GM23248 (cell line): ENCODE data around the gene MRPL28. TPM values are rescaled to one million over a fixed set of nuclear protein-coding genes. Genes with fewer than 3 reads are reported as not detected.

ENCODE experiments used
- DNase-seq: peaks from one replicate; pipeline ENCODE4 v3.0.0-alpha.2; 2015
- H2AFZ ChIP-seq: fragments of 200-600 bp; sonication (generic); 2 replicates; pipeline ENCODE4 v1.6.1; 2016; ENCODE audit warnings: antibody characterized with exemption
- H3F3A ChIP-seq: fragments of 200-600 bp; sonication (generic); 2 replicates; pipeline ENCODE4 v1.6.1; 2016; ENCODE audit warnings: mild to moderate bottlenecking, antibody characterized with exemption, mixed run types; ENCODE audit not compliant: insufficient read depth
- H3K27ac ChIP-seq: fragments of 200-600 bp; sonication (generic); 2 replicates; pipeline ENCODE4 v1.5.1; 2016; ENCODE audit warnings: mild to moderate bottlenecking
- H3K27me3 ChIP-seq: fragments of 200-600 bp; sonication (generic); replicated peaks from 2 replicates; pipeline ENCODE4 v1.6.1; 2016; ENCODE audit warnings: mild to moderate bottlenecking; ENCODE audit not compliant: insufficient read depth
- H3K36me3 ChIP-seq: fragments of 200-600 bp; sonication (generic); 2 replicates; pipeline ENCODE4 v1.6.1; 2016; ENCODE audit warnings: low read depth, mild to moderate bottlenecking
- H3K4me1 ChIP-seq: fragments of 200-600 bp; sonication (generic); 2 replicates; pipeline ENCODE4 v1.6.1; 2016; ENCODE audit warnings: mild to moderate bottlenecking; ENCODE audit not compliant: insufficient read depth
- H3K4me2 ChIP-seq: fragments of 200-600 bp; sonication (generic); one replicate; pipeline ENCODE4 v1.6.1; 2016; ENCODE audit warnings: mild to moderate bottlenecking; ENCODE audit not compliant: unreplicated experiment
- H3K4me3 ChIP-seq: fragments of 200-600 bp; sonication (generic); 2 replicates; pipeline ENCODE4 v1.5.1; 2016; ENCODE audit warnings: mild to moderate bottlenecking
- H3K79me2 ChIP-seq: fragments of 200-600 bp; sonication (generic); 2 replicates; pipeline ENCODE4 v1.6.1; 2016; ENCODE audit warnings: mild to moderate bottlenecking; ENCODE audit not compliant: insufficient read depth
- H3K9ac ChIP-seq: fragments of 200-600 bp; sonication (generic); 2 replicates; pipeline ENCODE4 v1.6.1; 2016; ENCODE audit warnings: mild to moderate bottlenecking
- H3K9me2 ChIP-seq: fragments of 200-600 bp; sonication (generic); 2 replicates; pipeline ENCODE4 v1.6.1; 2016; ENCODE audit warnings: mixed run types, mild to moderate bottlenecking, moderate library complexity; ENCODE audit not compliant: insufficient read depth
- H3K9me3 ChIP-seq: fragments of 200-600 bp; sonication (generic); one replicate; pipeline ENCODE4 v1.6.1; 2017; ENCODE audit warnings: low read depth
- H4K20me1 ChIP-seq: fragments of 200-600 bp; sonication (generic); 2 replicates; pipeline ENCODE4 v1.6.0; 2016; ENCODE audit not compliant: insufficient read depth
- EZH2 ChIP-seq: fragments of 200-600 bp; sonication (generic); IDR thresholded peaks from 2 replicates; pipeline ENCODE4 v1.6.1; 2018; ENCODE audit warnings: antibody characterized with exemption, mild to moderate bottlenecking; ENCODE audit not compliant: insufficient read depth, poor library complexity, severe bottlenecking
- EZH2phosphoT487 ChIP-seq: fragments of 200-600 bp; sonication (generic); IDR thresholded peaks from 2 replicates; pipeline ENCODE4 v1.6.1; 2018; ENCODE audit warnings: antibody characterized with exemption, moderate library complexity, mild to moderate bottlenecking, low read depth; ENCODE audit not compliant: insufficient read depth
- WGBS, 2 experiments: methylation state at CpG; one replicate each; pipeline ENCODE4 v1.1.6; 2015 to 2017; ENCODE audit warnings: low lambda C conversion rate in 2 of 2, low coverage in 1 of 2; ENCODE audit errors: missing lambda C conversion rate in 2 of 2; 5-methylcytosine and 5-hydroxymethylcytosine counted together
- in situ Hi-C: fragments of 300-500 bp; cut with MboI; formaldehyde crosslinking; loops from 2 replicates; pipeline ENCODE4 v1.15.0; 2020
- polyA plus RNA-seq: library from polyadenylated mRNA; unstranded; fragments of >200 nt; fragmentation: Nextera tagmentation; extraction: Ambion mirVana; gene quantifications from 2 replicates; pipeline ENCODE4 v1.2.1, GENCODE V29; 2016
- total RNA-seq: library from RNA; depleted of rRNA; stranded (reverse); fragments of >200 nt; shearing (Covaris generic); gene quantifications from 2 replicates; pipeline ENCODE4 v1.2.3, GENCODE V29; 2014; rRNA removed

Gene MRPL28
- total and polyA plus RNA-seq, 2 experiments from 2014 or later, result 103 to 108 TPM

DNA sequence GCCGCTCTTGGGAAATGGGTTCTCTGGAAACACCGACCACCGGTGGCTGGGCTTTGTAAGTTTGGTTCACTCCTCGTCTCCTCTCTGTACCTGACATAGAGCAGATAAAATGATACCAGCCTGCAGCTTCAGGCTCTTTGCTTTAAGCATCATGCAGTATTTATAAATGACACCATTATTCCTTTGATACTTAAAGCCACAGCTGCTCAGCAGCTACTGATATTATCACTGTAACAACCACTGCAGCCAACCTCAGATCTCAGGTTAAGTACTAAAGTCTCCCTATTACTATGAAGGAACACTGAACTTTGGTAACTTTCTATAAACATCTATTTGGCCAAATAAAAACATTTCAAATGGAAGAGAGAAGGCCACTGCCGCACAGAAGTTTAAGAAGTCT, 52.8 kb downstream of the MRPL28 start:
- WGBS, 2 experiments, result 97 to 98% methylated on average over 5 of the region's 5 CpGs
- Histone ChIP-seq H3K27me3 (no peaks in the 10 kb centered on the region), H3K36me3 (no peaks in the 10 kb centered on the region), H3K79me2 (peaks cover 85% of the 10 kb centered on the region), H2AFZ (no peak overlapping the region), H3F3A (peaks cover 7% of the 10 kb centered on the region; the same call in 1 of the 2 replicates), H3K4me2 (no peak overlapping the region), H3K4me1 (no peaks in the 10 kb centered on the region), H3K4me3 (no peak overlapping the region), H4K20me1 (peaks cover 8% of the 10 kb centered on the region), H3K9me3 (no peaks in the 10 kb centered on the region), H3K9me2 (no peaks in the 10 kb centered on the region), H3K27ac (no peak overlapping the region), H3K9ac (no peak overlapping the region)
- in situ Hi-C loops, result no loop called here
- no peak for DNase-seq
- TF ChIP-seq EZH2 (no peak), EZH2phosphoT487 (no peak)

Other genes with a start within 250 kb of the MRPL28 start
- 6.4 and 10.6 TPM in 2 replicates for gene NPRL3, start 231.9 kb downstream of the MRPL28 start, total RNA-seq
- gene NPRL3, start 231.9 kb downstream of the MRPL28 start, polyA plus RNA-seq, result 11.6 and 13.6 TPM in 2 replicates
- gene HBZ, start 217.9 kb downstream of the MRPL28 start, total RNA-seq, result not detected in 2 replicates
- not detected in 2 replicates for gene HBZ, start 217.9 kb downstream of the MRPL28 start, polyA plus RNA-seq
- gene HBM, start 204.6 kb downstream of the MRPL28 start, total RNA-seq, result not detected in 2 replicates
- not detected in 2 replicates for gene HBM, start 204.6 kb downstream of the MRPL28 start, polyA plus RNA-seq
- gene HBA2, start 197.7 kb downstream of the MRPL28 start, total RNA-seq, result not detected in 2 replicates
- gene HBA2, start 197.7 kb downstream of the MRPL28 start, polyA plus RNA-seq, result not detected in 2 replicates
- gene HBA1, start 193.9 kb downstream of the MRPL28 start, total RNA-seq, result not detected in 2 replicates
- not detected in 2 replicates for gene HBA1, start 193.9 kb downstream of the MRPL28 start, polyA plus RNA-seq
- not detected in 2 replicates for gene HBQ1, start 190.1 kb downstream of the MRPL28 start, total RNA-seq
- not detected in 2 replicates for gene HBQ1, start 190.1 kb downstream of the MRPL28 start, polyA plus RNA-seq
- 49.6 and 78.5 TPM in 2 replicates for gene LUC7L, start 141.1 kb downstream of the MRPL28 start, total RNA-seq
- gene LUC7L, start 141.1 kb downstream of the MRPL28 start, polyA plus RNA-seq, result 35.6 and 37.3 TPM in 2 replicates
- gene FAM234A, start 135.7 kb downstream of the MRPL28 start, total RNA-seq, result 165 and 202 TPM in 2 replicates
- gene FAM234A, start 135.7 kb downstream of the MRPL28 start, polyA plus RNA-seq, result 113 and 119 TPM in 2 replicates
- 2.4 and 7.0 TPM in 2 replicates for gene RGS11, start 94.6 kb downstream of the MRPL28 start, total RNA-seq
- 4.4 and 4.5 TPM in 2 replicates for gene RGS11, start 94.6 kb downstream of the MRPL28 start, polyA plus RNA-seq
- 0.65 TPM in 1 of 2 replicates, not detected in the other for gene ARHGDIG, start 89.9 kb downstream of the MRPL28 start, total RNA-seq
- 0.38 and 0.40 TPM in 2 replicates for gene ARHGDIG, start 89.9 kb downstream of the MRPL28 start, polyA plus RNA-seq
- gene PDIA2, start 87.4 kb downstream of the MRPL28 start, total RNA-seq, result not detected in 2 replicates
- not detected in 2 replicates for gene PDIA2, start 87.4 kb downstream of the MRPL28 start, polyA plus RNA-seq
- 25.5 and 27.1 TPM in 2 replicates for gene AXIN1, start 17.8 kb downstream of the MRPL28 start, total RNA-seq
- gene AXIN1, start 17.8 kb downstream of the MRPL28 start, polyA plus RNA-seq, result 3.0 and 3.3 TPM in 2 replicates
- gene PGAP6, start 11.4 kb upstream of the MRPL28 start, total RNA-seq, result 78.4 and 98.6 TPM in 2 replicates
- gene PGAP6, start 11.4 kb upstream of the MRPL28 start, polyA plus RNA-seq, result 16.4 and 20.6 TPM in 2 replicates
- 128 and 175 TPM in 2 replicates for gene NME4, start 26.7 kb upstream of the MRPL28 start, total RNA-seq
- 283 and 293 TPM in 2 replicates for gene NME4, start 26.7 kb upstream of the MRPL28 start, polyA plus RNA-seq
- gene DECR2, start 31.3 kb upstream of the MRPL28 start, total RNA-seq, result 7.8 and 8.9 TPM in 2 replicates
- 25.2 and 26.1 TPM in 2 replicates for gene DECR2, start 31.3 kb upstream of the MRPL28 start, polyA plus RNA-seq
- gene RAB11FIP3, start 55.1 kb upstream of the MRPL28 start, total RNA-seq, result 27.8 and 33.5 TPM in 2 replicates
- gene RAB11FIP3, start 55.1 kb upstream of the MRPL28 start, polyA plus RNA-seq, result 0.46 and 1.2 TPM in 2 replicates
- gene CAPN15, start 157.2 kb upstream of the MRPL28 start, total RNA-seq, result 68.0 and 69.4 TPM in 2 replicates
- gene CAPN15, start 157.2 kb upstream of the MRPL28 start, polyA plus RNA-seq, result 5.4 and 5.7 TPM in 2 replicates
- not detected in 2 replicates for gene PRR35, start 189.9 kb upstream of the MRPL28 start, total RNA-seq
- not detected in 2 replicates for gene PRR35, start 189.9 kb upstream of the MRPL28 start, polyA plus RNA-seq
- gene NHLRC4, start 196.5 kb upstream of the MRPL28 start, total RNA-seq, result 0.11 and 0.13 TPM in 2 replicates
- 0.20 TPM in 1 of 2 replicates, not detected in the other for gene NHLRC4, start 196.5 kb upstream of the MRPL28 start, polyA plus RNA-seq
- 35.0 and 43.5 TPM in 2 replicates for gene PIGQ, start 199.4 kb upstream of the MRPL28 start, total RNA-seq
- gene PIGQ, start 199.4 kb upstream of the MRPL28 start, polyA plus RNA-seq, result 31.6 and 33.9 TPM in 2 replicates
- gene RAB40C, start 219.5 kb upstream of the MRPL28 start, total RNA-seq, result 18.8 and 28.3 TPM in 2 replicates
- gene RAB40C, start 219.5 kb upstream of the MRPL28 start, polyA plus RNA-seq, result 9.5 TPM in 2 replicates